GM21528 (cell line): ENCODE data around the gene DDX41.
"Not testable (repeated sequence)": the region's sequence is repeated elsewhere in the genome, so short reads cannot be mapped to it uniquely, and the experiment has no call there.

ENCODE experiments used
- ATAC-seq: cut with Tn5 transposase; IDR thresholded peaks from one replicate; pipeline ENCODE4 v1.9.1; 2021; ENCODE audit warnings: mild to moderate bottlenecking, moderate library complexity; ENCODE audit not compliant: unreplicated experiment, low FRiP score

The DDX41 gene

GRCh38 chr5:177516601-177517568 is at the start of gene DDX41:
Gene DDX41 (minus strand): TSS chr5:177516961. CDS start chr5:177516945, 16 bp downstream.
- peak; percentile 73 for ATAC-seq

- ATAC-seq: no peak
Measured at GRCh38 chr5:177565046-177565445, 48.3 kb upstream of the DDX41 start.

GRCh38 chr5:177559446-177559941 is 42.7 kb upstream of the DDX41 start:
- not testable (repeated sequence) for ATAC-seq

- ATAC-seq: no peak
Measured at GRCh38 chr5:177557796-177558195, 41.0 kb upstream of the DDX41 start.

- ATAC-seq: no peak
Measured at GRCh38 chr5:177557041-177557647, 40.4 kb upstream of the DDX41 start.

- no peak for ATAC-seq
Measured at GRCh38 chr5:177555665-177556064, 38.9 kb upstream of the DDX41 start.

GRCh38 chr5:177555228-177555627 is 38.5 kb upstream of the DDX41 start:
- ATAC-seq: no peak

GRCh38 chr5:177554474-177555111 is 37.8 kb upstream of the DDX41 start, which contains the start of gene FAM193B:
Gene FAM193B (minus strand): TSS chr5:177554563. CDS start chr5:177554458, 105 bp downstream.
- peak; percentile 89 for ATAC-seq

GRCh38 chr5:177553671-177554429 is 37.1 kb upstream of the DDX41 start:
- ATAC-seq: peak; percentile 59

GRCh38 chr5:177552839-177553455 is 36.2 kb upstream of the DDX41 start:
- no peak for ATAC-seq

GRCh38 chr5:177550122-177550521 is 33.4 kb upstream of the DDX41 start:
- ATAC-seq: no peak

- ATAC-seq: no peak
Measured at GRCh38 chr5:177548495-177548894, 31.7 kb upstream of the DDX41 start.

- no peak for ATAC-seq
Measured at GRCh38 chr5:177547736-177548135, 31.0 kb upstream of the DDX41 start.

- ATAC-seq: no peak
Measured at GRCh38 chr5:177546258-177546741, 29.5 kb upstream of the DDX41 start.

GRCh38 chr5:177545487-177546257 is 28.9 kb upstream of the DDX41 start:
- no peak for ATAC-seq

- ATAC-seq: no peak
Measured at GRCh38 chr5:177542816-177543465, 26.2 kb upstream of the DDX41 start.

- no peak for ATAC-seq
Measured at GRCh38 chr5:177540438-177540837, 23.7 kb upstream of the DDX41 start.

- no peak for ATAC-seq
Measured at GRCh38 chr5:177539411-177539810, 22.6 kb upstream of the DDX41 start.
